A673 (cell line): ENCODE measurements around the gene NMNAT3. TPM values are rescaled to one million over a fixed set of nuclear protein-coding genes. Genes with fewer than 3 reads are reported as not detected.

Experiments used
- BruUV-seq: library from RNA; stranded (reverse); fragments of 400-500 nt; replicated peaks from 2 replicates; lab custom pipeline; 2021; lab: Mats Ljungman, UMichigan
- CTCF ChIA-PET: fragments of 300-600 bp; sonication (Branson Sonifier 250); formaldehyde crosslinking; loops from one replicate; lab custom pipeline; 2022; ENCODE audit warnings: antibody characterized with exemption; lab: Charles Lee
- POLR2A ChIA-PET: fragments of 300-600 bp; sonication (Branson Sonifier 250); formaldehyde crosslinking; loops from one replicate; lab custom pipeline; 2022; ENCODE audit warnings: antibody characterized with exemption; ENCODE audit not compliant: low non-redundant PET; lab: Charles Lee
- DNase-seq: peaks from one replicate; pipeline ENCODE4 v3.0.0-alpha.2; 2015; ENCODE audit warnings: low spot score
- H3K27ac ChIP-seq: fragments of 200-600 bp; sonication (generic); 2 replicates; pipeline ENCODE4 v1.5.1; 2016; ENCODE audit warnings: mixed run types, low read depth, mild to moderate bottlenecking, mixed read lengths, antibody characterized with exemption, low read length; ENCODE audit not compliant: poor library complexity, severe bottlenecking
- H3K27me3 ChIP-seq: fragments of 200-600 bp; sonication (generic); replicated peaks from 2 replicates; pipeline ENCODE4 v1.6.1; 2017; ENCODE audit warnings: mixed run types, low read depth, mild to moderate bottlenecking, mixed read lengths, antibody characterized with exemption, low read length; ENCODE audit not compliant: insufficient read depth, poor library complexity
- H3K36me3 ChIP-seq: fragments of 200-600 bp; sonication (generic); 2 replicates; pipeline ENCODE4 v1.6.1; 2016; ENCODE audit warnings: mixed run types, mild to moderate bottlenecking, mixed read lengths, antibody characterized with exemption, low read length; ENCODE audit not compliant: insufficient read depth, poor library complexity, severe bottlenecking
- H3K4me1 ChIP-seq: fragments of 200-600 bp; sonication (generic); 2 replicates; pipeline ENCODE4 v1.6.1; 2017; ENCODE audit warnings: mixed run types, mild to moderate bottlenecking, mixed read lengths, antibody characterized with exemption, low read length; ENCODE audit not compliant: insufficient read depth, poor library complexity, severe bottlenecking
- H3K4me3 ChIP-seq: fragments of 200-600 bp; sonication (generic); 2 replicates; pipeline ENCODE4 v1.5.1; 2016; ENCODE audit warnings: low read depth, mixed run types, mild to moderate bottlenecking, mixed read lengths, low read length; ENCODE audit not compliant: poor library complexity, severe bottlenecking
- H3K9me3 ChIP-seq: fragments of 200-600 bp; sonication (generic); 2 replicates; pipeline ENCODE4 v1.6.1; 2016; ENCODE audit warnings: mixed run types, low read depth, mild to moderate bottlenecking, mixed read lengths, antibody characterized with exemption, low read length; ENCODE audit not compliant: poor library complexity, severe bottlenecking
- CTCF ChIP-seq: fragments of 300-800, 200-600 bp; sonication (generic); conservative IDR thresholded peaks from 2 replicates; pipeline ENCODE4 v1.5.1; 2017; ENCODE audit warnings: low read depth, mild to moderate bottlenecking, antibody characterized with exemption, low read length, moderate library complexity, mixed read lengths
- EZH2 ChIP-seq: fragments of 200-600 bp; sonication (generic); IDR thresholded peaks from 2 replicates; pipeline ENCODE4 v1.6.1; 2017; ENCODE audit warnings: borderline replicate concordance, low read depth, mild to moderate bottlenecking, mixed read lengths, antibody characterized with exemption, low read length; ENCODE audit not compliant: poor library complexity, severe bottlenecking
- intact Hi-C: fragments of 100-400 bp; cut with micrococcal nuclease; formaldehyde crosslinking; loops from one replicate; pipeline ENCODE4 v1.10.0; 2022; ENCODE audit not compliant: unreplicated experiment
- total RNA-seq: library from RNA; stranded (reverse); gene quantifications from 2 replicates; pipeline ENCODE4 v1.2.3, GENCODE V29; 2021

NMNAT3 gene
- total RNA-seq, 1 experiment from 2014 or later: 1.9 TPM

GRCh38 chr3:139691619-139692018, 13.8 kb upstream of the NMNAT3 start:
- Histone ChIP-seq H3K27ac (no peak overlapping the region), H3K27me3 (no peaks in the 10 kb centered on the region), H3K4me1 (no peaks in the 10 kb centered on the region), H3K9me3 (no peaks in the 10 kb centered on the region), H3K4me3 (no peak overlapping the region), H3K36me3 (no peaks in the 10 kb centered on the region)
- no peak for DNase-seq
- CTCF ChIA-PET: no interaction called here
- TF ChIP-seq EZH2 (no peak), CTCF (no peak)
- BruUV-seq: no TSS peak
- intact Hi-C loops: no loop called here
- POLR2A ChIA-PET: no interaction called here

DNA sequence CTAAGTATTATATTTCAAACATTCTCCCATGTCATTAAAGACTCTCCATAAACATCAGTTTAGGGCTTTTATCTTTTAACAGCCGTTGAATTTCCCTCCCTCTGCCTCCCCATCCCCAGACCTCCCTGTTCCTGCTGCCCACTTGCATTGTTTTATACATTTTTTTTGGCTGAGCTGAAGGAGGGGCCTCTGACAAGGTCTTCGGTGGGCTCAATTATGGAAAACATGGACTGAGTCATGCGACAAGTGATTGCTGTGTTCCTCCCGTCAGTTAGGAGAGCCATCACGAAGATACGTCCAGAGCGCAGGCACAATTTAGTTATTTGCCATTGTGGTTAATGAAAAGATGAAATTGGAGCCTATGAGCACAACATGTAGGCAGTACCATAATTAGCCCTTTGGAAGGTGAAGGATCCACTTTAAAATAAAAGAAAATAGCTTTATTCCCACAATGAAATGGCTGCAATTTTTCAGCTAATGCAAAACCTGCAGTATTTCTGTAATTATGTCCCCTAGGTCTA, 12.0 kb upstream of the NMNAT3 start:
- POLR2A ChIA-PET: no interaction called here
- TF ChIP-seq CTCF (no peak), EZH2 (no peak)
- no peaks in the 10 kb centered on the region for H3K27me3 ChIP-seq
- no peak for DNase-seq
- BruUV-seq: no TSS peak
- no peak overlapping the region for H3K4me3 ChIP-seq
- no peaks in the 10 kb centered on the region for H3K36me3 ChIP-seq
- intact Hi-C loops: no loop called here
- H3K9me3 ChIP-seq: no peaks in the 10 kb centered on the region
- CTCF ChIA-PET: no interaction called here
- H3K4me1 ChIP-seq: no peaks in the 10 kb centered on the region
- no peak overlapping the region for H3K27ac ChIP-seq

DNA sequence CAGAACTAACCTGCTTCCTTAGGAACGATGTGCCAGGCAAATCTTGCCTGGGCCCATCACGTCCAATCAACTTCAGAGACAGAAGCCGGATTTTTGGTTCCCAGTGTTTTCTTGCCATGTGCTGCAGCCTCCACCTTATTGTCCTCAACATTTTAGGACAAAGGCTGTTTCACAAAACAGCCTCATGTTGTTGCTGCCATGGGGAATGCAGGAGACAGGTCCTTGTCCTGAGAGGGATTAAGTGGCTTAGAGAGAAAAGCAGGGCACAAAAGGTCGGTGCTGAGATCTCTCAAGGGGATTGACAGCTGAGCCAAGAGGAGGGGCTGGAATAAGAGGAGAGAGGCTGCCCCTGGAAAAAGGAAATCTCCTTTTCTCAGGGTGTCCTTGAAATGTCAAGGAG, 11.3 kb upstream of the NMNAT3 start:
- POLR2A ChIA-PET: no interaction called here
- no peak overlapping the region for H3K27ac ChIP-seq
- no peaks in the 10 kb centered on the region for H3K27me3 ChIP-seq
- H3K4me1 ChIP-seq: no peaks in the 10 kb centered on the region
- DNase-seq: no peak
- H3K36me3 ChIP-seq: no peaks in the 10 kb centered on the region
- intact Hi-C loops: no loop called here
- no peaks in the 10 kb centered on the region for H3K9me3 ChIP-seq
- TF ChIP-seq EZH2 (no peak), CTCF (no peak)
- CTCF ChIA-PET: no interaction called here
- H3K4me3 ChIP-seq: no peak overlapping the region
- BruUV-seq: no TSS peak
